ENCODE results near the gene PITX1. TPM values are rescaled to one million over a fixed set of nuclear protein-coding genes. Genes with fewer than 3 reads are reported as not detected.

PITX1 gene
- total RNA-seq, 2 experiments from 2014 or later, result 0.25 TPM; not detected in 1

- no peak for DNase-seq
- no peak overlapping the region for H3K4me3 Mint-ChIP-seq
- H3K27me3 Mint-ChIP-seq (ENCODE audit: low read depth), result no peaks in the 10 kb centered on the region
- no peaks in the 10 kb centered on the region for H3K4me1 Mint-ChIP-seq (ENCODE audit: low read depth)
- H3K9me3 Mint-ChIP-seq, result peaks cover 35% of the 10 kb centered on the region
- H3K27ac Mint-ChIP-seq, result no peak overlapping the region
- peaks cover 14% of the 10 kb centered on the region for H3K36me3 Mint-ChIP-seq (ENCODE audit: low read depth)
- CTCF ChIA-PET, result no interaction called here
- intact Hi-C loops (cut with micrococcal nuclease), result no loop called here
Observed at GRCh38 chr5:134982230-134982629, 51.8 kb downstream of the PITX1 start.

- Mint-ChIP-seq H3K4me3 (no peak overlapping the region), H3K9me3 (peaks cover 49% of the 10 kb centered on the region), H3K27me3 (ENCODE audit: low read depth) (no peaks in the 10 kb centered on the region), H3K4me1 (ENCODE audit: low read depth) (no peaks in the 10 kb centered on the region), H3K36me3 (ENCODE audit: low read depth) (peaks cover 21% of the 10 kb centered on the region), H3K27ac (no peak overlapping the region)
- DNase-seq, result no peak
- intact Hi-C loops (cut with micrococcal nuclease), result no loop called here
- CTCF ChIA-PET, result interaction anchor here (1.4 kb wide), 1 partner anchor 214 kb away, joined by 4 read pairs; no protein-coding TSS in a partner anchor
Observed at GRCh38 chr5:134979416-134979815, 54.6 kb downstream of the PITX1 start.

Other genes with a start within 250 kb of the PITX1 start
- 10 to 100 TPM; 17.6 to 21.2 TPM for gene C5orf24, start 188.3 kb downstream of the PITX1 start, total RNA-seq
- 10 to 100 TPM; 19.8 to 20.9 TPM for gene TXNDC15, start 159.9 kb downstream of the PITX1 start, total RNA-seq
- gene PCBD2, start 129.1 kb downstream of the PITX1 start, total RNA-seq, result 10 to 100 TPM in 1 of 2 experiments, 1 to 10 TPM in 1; 9.6 to 10.5 TPM
- under 1 TPM in 1 of 2 experiments, not detected in 1; 0.32 TPM for gene CATSPER3, start 66.3 kb downstream of the PITX1 start, total RNA-seq

All from activated naive CD4-positive, alpha-beta T cell treated with anti-CD3 and anti-CD28 coated beads for 36 hours (primary cell).